Activated naive CD8-positive, alpha-beta T cell treated with anti-CD3 and anti-CD28 coated beads for 36 hours (primary cell): ENCODE data around the gene FAM240B. TPM values are rescaled to one million over a fixed set of nuclear protein-coding genes. Genes with fewer than 3 reads are reported as not detected.

Experiments
- DNase-seq: peaks from one replicate; pipeline ENCODE4 v3.0.0; 2021
- H3K27ac Mint-ChIP-seq: one replicate; pipeline ENCODE4 v1.8.0; 2022; ENCODE audit warnings: mild to moderate bottlenecking, moderate library complexity, mixed read lengths
- H3K27me3 Mint-ChIP-seq: one replicate; pipeline ENCODE4 v1.8.0; 2022; ENCODE audit warnings: mild to moderate bottlenecking, mixed read lengths
- H3K36me3 Mint-ChIP-seq: one replicate; pipeline ENCODE4 v1.8.0; 2021; ENCODE audit warnings: mild to moderate bottlenecking, mixed read lengths
- H3K4me1 Mint-ChIP-seq: one replicate; pipeline ENCODE4 v1.8.0; 2021; ENCODE audit warnings: mixed read lengths
- H3K4me3 Mint-ChIP-seq: one replicate; pipeline ENCODE4 v1.8.0; 2022; ENCODE audit warnings: mild to moderate bottlenecking, moderate library complexity, mixed read lengths
- H3K9me3 Mint-ChIP-seq: one replicate; pipeline ENCODE4 v1.8.0; 2022; ENCODE audit warnings: mixed read lengths
- total RNA-seq, 2 experiments: library from RNA; stranded (reverse); gene quantifications; one replicate each; pipeline ENCODE4 v1.2.3, GENCODE V29; 2021

FAM240B gene
- not detected for total RNA-seq

- no peak for DNase-seq
- H3K27me3 Mint-ChIP-seq, result peaks cover 7% of the 10 kb centered on the region
- H3K27ac Mint-ChIP-seq, result no peak within 1 kb of the TSS
- no peak within 1 kb of the TSS for H3K4me3 Mint-ChIP-seq
- no peaks in the 10 kb centered on the region for H3K36me3 Mint-ChIP-seq
- no peaks in the 10 kb centered on the region for H3K4me1 Mint-ChIP-seq
- no peaks in the 10 kb centered on the region for H3K9me3 Mint-ChIP-seq
Observed at GRCh38 chr9:38720083-38720745, at the start of gene FAM240B. TSS of gene FAM240B (minus strand) at chr9:38720133. CDS start at chr9:38703999, 16,134 bp downstream.

DNA sequence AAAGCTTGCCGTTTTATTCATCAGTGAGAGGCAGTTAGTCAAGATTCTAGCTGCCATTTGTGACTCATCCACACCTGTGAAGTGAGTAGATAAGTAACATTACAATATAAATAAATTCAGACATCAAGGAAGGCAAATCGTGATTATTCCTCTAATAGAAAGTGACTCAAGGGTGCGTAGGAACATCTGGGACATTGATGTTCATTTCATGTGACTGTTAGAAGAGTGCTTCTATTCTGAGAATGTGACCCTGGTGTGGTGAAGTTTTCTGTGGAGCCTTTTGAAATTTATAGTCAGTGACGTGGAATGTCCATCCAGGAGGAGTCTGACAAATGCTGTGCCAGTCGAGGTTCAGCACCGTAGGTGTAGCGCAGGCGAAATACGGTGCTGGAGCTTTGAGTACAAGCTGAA lies 48.4 kb upstream of the FAM240B start:
- H3K27me3 Mint-ChIP-seq, result peaks cover 19% of the 10 kb centered on the region
- H3K4me3 Mint-ChIP-seq, result no peak overlapping the region
- no peaks in the 10 kb centered on the region for H3K36me3 Mint-ChIP-seq
- DNase-seq, result no peak
- H3K27ac Mint-ChIP-seq, result no peak overlapping the region
- H3K4me1 Mint-ChIP-seq, result no peaks in the 10 kb centered on the region
- H3K9me3 Mint-ChIP-seq, result peaks cover 4% of the 10 kb centered on the region

DNA sequence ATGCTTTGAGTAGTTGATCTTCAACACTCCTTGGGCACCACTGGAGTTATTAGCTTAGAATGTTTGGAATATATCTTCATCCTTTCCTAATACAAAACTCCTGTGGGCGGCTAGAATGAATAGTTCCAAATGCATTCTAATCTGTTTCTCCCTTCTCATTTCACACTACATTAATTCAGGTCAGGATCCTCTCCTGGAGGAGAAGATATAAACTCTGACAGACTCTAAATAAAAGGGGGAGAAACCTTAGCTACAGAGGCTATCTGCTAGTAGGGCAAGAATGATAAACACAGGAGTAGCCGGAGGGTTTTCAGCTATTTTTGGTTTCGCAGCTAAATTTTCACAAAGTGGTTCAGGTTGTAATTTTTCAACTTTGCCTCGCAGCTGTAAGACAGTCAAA lies 45.2 kb upstream of the FAM240B start:
- Mint-ChIP-seq H3K9me3 (peaks cover 4% of the 10 kb centered on the region), H3K27me3 (peaks cover 32% of the 10 kb centered on the region), H3K4me3 (no peak overlapping the region), H3K36me3 (no peaks in the 10 kb centered on the region), H3K27ac (no peak overlapping the region), H3K4me1 (no peaks in the 10 kb centered on the region)
- DNase-seq, result no peak

DNA sequence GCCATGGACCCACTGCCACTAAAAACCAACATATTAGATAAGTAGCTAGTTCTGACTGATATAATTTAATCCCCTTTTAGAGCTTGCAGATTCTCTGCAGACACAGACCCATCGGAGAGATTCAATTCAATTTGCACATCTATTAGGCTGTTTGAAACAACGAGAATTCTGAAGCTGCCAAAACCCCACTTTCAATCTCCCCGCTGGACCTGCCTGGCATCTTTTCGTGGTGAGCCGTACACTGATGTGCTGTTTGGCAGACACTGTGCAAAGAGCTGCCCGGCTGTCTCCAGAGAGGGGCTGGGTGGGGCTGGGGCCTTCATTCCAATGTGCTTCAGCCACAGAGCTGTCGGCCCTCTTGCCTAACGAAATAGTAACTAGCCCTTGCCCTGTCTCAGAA lies 42.1 kb upstream of the FAM240B start:
- H3K4me1 Mint-ChIP-seq, result no peaks in the 10 kb centered on the region
- no peak overlapping the region for H3K4me3 Mint-ChIP-seq
- H3K27me3 Mint-ChIP-seq, result peaks cover 32% of the 10 kb centered on the region
- no peaks in the 10 kb centered on the region for H3K36me3 Mint-ChIP-seq
- no peak for DNase-seq
- no peaks in the 10 kb centered on the region for H3K9me3 Mint-ChIP-seq
- no peak overlapping the region for H3K27ac Mint-ChIP-seq

DNA sequence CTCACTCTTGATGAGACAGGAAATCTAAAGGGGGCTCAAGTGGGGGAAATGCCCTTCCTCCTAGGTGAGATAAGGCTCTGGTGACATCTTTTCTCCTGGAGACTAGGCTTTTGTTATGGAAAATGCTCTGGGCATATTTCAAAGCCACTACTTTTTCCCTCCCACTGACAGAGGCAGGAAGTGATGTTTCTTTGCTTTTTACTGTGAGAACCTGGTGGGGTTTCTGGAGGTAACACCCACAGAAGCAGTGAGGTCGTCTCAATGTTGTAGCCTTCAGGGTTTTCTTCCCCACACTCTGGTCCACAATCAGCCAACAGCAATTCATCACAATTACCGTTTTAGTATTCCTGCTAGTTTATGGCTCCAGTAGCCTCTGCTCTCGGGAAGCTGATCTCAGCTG lies 41.4 kb upstream of the FAM240B start:
- Mint-ChIP-seq H3K27ac (no peak overlapping the region), H3K4me3 (no peak overlapping the region), H3K27me3 (peaks cover 32% of the 10 kb centered on the region), H3K36me3 (no peaks in the 10 kb centered on the region), H3K9me3 (no peaks in the 10 kb centered on the region), H3K4me1 (no peaks in the 10 kb centered on the region)
- DNase-seq, result no peak

DNA sequence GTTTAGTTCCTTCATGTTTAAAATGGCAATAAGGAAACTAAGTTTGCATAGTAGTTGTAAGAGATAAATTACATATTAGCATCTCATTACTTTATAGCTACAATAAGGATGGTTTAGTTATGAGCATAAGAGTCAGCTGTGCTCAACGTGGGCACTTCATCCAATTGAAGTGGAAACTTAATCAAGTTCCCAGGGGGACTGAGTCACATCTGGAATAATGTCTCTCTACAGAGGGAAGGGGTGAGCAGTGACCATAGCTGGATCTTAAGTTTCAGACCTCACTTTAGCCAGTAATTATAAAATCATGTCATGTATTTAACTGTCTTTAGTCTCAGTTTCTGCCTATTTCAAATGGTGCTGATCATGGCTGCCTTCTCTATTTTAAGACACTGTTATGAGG lies 36.8 kb upstream of the FAM240B start:
- no peak for DNase-seq
- H3K4me3 Mint-ChIP-seq, result no peak overlapping the region
- no peak overlapping the region for H3K27ac Mint-ChIP-seq
- no peaks in the 10 kb centered on the region for H3K4me1 Mint-ChIP-seq
- no peaks in the 10 kb centered on the region for H3K36me3 Mint-ChIP-seq
- H3K9me3 Mint-ChIP-seq, result no peaks in the 10 kb centered on the region
- peaks cover 7% of the 10 kb centered on the region for H3K27me3 Mint-ChIP-seq

DNA sequence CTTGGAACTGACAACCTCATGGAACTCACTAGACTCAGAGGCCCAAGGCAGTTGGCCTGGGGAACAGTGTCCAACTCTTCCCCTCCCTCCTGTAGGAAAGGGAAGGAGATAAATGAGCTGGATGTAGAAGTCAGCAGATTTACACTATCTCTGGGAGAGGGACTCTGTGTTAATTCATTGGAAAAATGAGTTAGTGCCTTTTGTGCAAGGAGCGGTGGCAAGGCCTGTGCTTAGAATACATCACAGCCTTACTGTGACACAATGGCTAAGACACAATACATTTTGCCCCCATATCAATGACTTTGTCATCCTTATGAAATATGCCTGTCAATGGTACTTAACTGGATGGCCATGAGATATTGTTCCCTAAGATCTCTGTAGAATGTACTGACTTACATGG lies 28.0 kb upstream of the FAM240B start:
- Mint-ChIP-seq H3K36me3 (no peaks in the 10 kb centered on the region), H3K27me3 (peaks cover 4% of the 10 kb centered on the region), H3K9me3 (no peaks in the 10 kb centered on the region), H3K4me3 (no peak overlapping the region), H3K4me1 (no peaks in the 10 kb centered on the region), H3K27ac (no peak overlapping the region)
- DNase-seq, result no peak

DNA sequence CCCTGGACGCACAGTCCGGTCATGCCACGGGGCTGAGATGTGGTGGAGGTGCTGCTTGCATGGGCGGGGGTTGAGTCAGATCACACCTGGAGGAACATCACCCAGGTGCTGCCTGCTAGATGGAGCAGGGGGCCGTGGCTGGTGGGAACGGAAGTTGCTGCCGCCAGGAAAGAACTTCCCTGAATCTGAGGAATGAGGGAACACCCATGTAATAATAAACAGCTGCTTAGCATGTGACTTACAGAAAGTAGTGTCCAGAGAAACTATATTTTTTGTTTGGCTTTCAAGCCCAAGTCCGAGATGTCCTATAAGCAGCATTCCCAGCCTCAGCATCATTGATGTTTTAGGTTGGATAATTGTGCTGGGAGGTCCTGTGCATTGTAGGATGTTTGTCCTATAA lies 27.1 kb upstream of the FAM240B start:
- H3K4me1 Mint-ChIP-seq, result no peaks in the 10 kb centered on the region
- H3K36me3 Mint-ChIP-seq, result no peaks in the 10 kb centered on the region
- DNase-seq, result no peak
- H3K4me3 Mint-ChIP-seq, result no peak overlapping the region
- peaks cover 9% of the 10 kb centered on the region for H3K27me3 Mint-ChIP-seq
- no peak overlapping the region for H3K27ac Mint-ChIP-seq
- no peaks in the 10 kb centered on the region for H3K9me3 Mint-ChIP-seq

DNA sequence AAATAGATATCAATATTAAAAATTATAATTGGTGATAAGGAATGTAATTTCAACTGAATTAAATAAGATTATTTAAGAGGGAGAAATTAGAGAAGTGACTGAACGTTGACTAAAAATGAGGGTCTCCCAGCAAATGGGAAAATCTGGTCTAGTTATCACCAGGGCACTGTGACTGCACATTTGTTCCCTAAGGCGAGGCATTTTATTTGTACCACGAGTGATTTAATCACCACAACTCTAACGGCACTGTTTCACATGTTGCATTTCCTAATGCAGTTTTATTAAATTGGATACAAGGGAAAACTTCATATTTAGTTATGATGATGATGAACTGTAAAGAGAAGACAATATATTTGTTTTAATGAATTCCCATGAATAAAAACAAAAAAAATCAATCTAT lies 26.4 kb upstream of the FAM240B start:
- Mint-ChIP-seq H3K27me3 (peaks cover 9% of the 10 kb centered on the region), H3K9me3 (no peaks in the 10 kb centered on the region), H3K36me3 (no peaks in the 10 kb centered on the region), H3K4me1 (no peaks in the 10 kb centered on the region), H3K4me3 (no peak overlapping the region), H3K27ac (no peak overlapping the region)
- DNase-seq, result no peak

GRCh38 chr9:38744484-38744883 lies 24.6 kb upstream of the FAM240B start:
- H3K9me3 Mint-ChIP-seq, result no peaks in the 10 kb centered on the region

GRCh38 chr9:38737246-38737645 lies 17.3 kb upstream of the FAM240B start:
- H3K4me3 Mint-ChIP-seq, result no peak overlapping the region
- no peaks in the 10 kb centered on the region for H3K9me3 Mint-ChIP-seq
- H3K27me3 Mint-ChIP-seq, result peaks cover 12% of the 10 kb centered on the region
- H3K36me3 Mint-ChIP-seq, result no peaks in the 10 kb centered on the region
- DNase-seq, result no peak
- no peaks in the 10 kb centered on the region for H3K4me1 Mint-ChIP-seq
- H3K27ac Mint-ChIP-seq, result no peak overlapping the region

More at GRCh38 chr9:38744484-38744883, 24.6 kb upstream of the FAM240B start:
- H3K27me3 Mint-ChIP-seq, result peaks cover 9% of the 10 kb centered on the region
- no peaks in the 10 kb centered on the region for H3K4me1 Mint-ChIP-seq
- H3K36me3 Mint-ChIP-seq, result no peaks in the 10 kb centered on the region
- H3K4me3 Mint-ChIP-seq, result no peak overlapping the region
- H3K27ac Mint-ChIP-seq, result no peak overlapping the region
- no peak for DNase-seq

- Mint-ChIP-seq H3K4me1 (no peaks in the 10 kb centered on the region), H3K27ac (no peak overlapping the region), H3K4me3 (no peak overlapping the region), H3K27me3 (peaks cover 12% of the 10 kb centered on the region), H3K9me3 (no peaks in the 10 kb centered on the region), H3K36me3 (no peaks in the 10 kb centered on the region)
- DNase-seq, result no peak
Observed at GRCh38 chr9:38734831-38735230, 14.9 kb upstream of the FAM240B start.

DNA sequence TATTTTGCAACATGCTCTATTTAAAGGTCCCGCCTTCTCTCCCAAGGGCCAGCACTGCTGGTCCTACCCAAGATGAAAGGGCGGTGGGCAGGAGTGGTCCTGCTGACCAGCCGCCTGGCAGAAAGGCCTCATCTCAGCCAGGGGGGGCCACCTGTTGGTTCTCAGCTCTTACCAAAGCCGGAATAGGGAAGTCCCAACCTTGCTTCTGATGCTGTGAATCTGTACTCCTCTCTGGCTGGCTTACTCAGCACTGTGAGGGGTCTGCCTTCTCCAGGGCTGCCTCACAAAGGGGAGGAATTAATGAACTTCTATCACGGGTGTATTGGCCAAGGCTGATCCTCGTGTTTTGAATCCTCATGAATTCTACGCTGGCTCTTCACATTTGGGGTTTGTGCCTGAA lies 13.6 kb upstream of the FAM240B start:
- H3K4me1 Mint-ChIP-seq, result no peaks in the 10 kb centered on the region
- H3K27me3 Mint-ChIP-seq, result peaks cover 16% of the 10 kb centered on the region
- H3K27ac Mint-ChIP-seq, result no peak overlapping the region
- H3K4me3 Mint-ChIP-seq, result no peak overlapping the region
- no peaks in the 10 kb centered on the region for H3K36me3 Mint-ChIP-seq
- DNase-seq, result no peak
- H3K9me3 Mint-ChIP-seq, result no peaks in the 10 kb centered on the region

DNA sequence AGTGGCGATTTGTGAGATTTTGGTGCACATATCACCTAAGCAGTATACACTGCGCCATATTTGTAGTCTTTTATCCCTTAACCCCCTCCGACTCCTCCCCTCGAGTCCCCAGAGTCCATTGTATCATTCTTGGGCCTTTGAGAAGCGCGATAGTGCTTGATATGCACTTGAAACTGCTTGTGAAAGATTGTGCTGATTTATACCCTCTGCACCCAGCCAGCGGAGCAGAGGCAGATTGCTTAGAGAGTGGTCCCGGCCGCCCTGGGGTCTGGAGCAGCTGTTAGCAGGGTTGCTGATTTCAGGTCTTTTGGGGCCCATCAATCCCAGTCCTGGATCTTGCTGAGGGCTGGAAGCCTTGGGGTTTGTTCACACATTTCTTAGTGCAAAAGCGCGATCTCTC lies 13.0 kb upstream of the FAM240B start:
- no peaks in the 10 kb centered on the region for H3K9me3 Mint-ChIP-seq
- no peak overlapping the region for H3K4me3 Mint-ChIP-seq
- H3K36me3 Mint-ChIP-seq, result no peaks in the 10 kb centered on the region
- no peaks in the 10 kb centered on the region for H3K4me1 Mint-ChIP-seq
- H3K27me3 Mint-ChIP-seq, result peaks cover 15% of the 10 kb centered on the region
- DNase-seq, result no peak
- H3K27ac Mint-ChIP-seq, result no peak overlapping the region

DNA sequence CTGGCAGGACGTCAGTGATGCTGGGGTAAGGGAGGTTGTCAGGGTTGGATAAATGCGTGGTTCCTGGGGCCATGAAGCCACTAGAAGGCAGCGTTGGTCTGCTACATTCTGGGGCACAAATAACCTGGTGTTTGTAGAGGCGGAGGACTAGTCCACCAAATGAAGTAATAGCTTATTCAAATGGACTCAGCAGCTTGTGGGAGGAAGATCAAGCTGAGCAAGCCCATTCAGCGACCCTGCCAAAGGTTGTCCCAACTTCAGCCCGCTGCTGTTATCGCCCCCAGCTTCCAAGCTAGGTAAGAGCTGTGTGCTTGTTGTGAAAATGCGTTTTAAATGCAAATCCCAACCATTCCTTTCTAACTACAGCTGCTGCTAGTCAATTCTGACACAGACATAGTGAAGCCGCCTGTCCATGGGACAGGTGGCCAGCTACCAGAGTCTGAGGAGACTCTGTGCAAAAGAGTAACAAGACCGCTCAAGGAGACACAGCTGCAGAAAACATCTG lies 7.6 kb upstream of the FAM240B start:
- peaks cover 9% of the 10 kb centered on the region for H3K27me3 Mint-ChIP-seq
- H3K4me1 Mint-ChIP-seq, result no peaks in the 10 kb centered on the region
- no peak for DNase-seq
- no peak overlapping the region for H3K4me3 Mint-ChIP-seq
- H3K36me3 Mint-ChIP-seq, result no peaks in the 10 kb centered on the region
- H3K27ac Mint-ChIP-seq, result no peak overlapping the region
- H3K9me3 Mint-ChIP-seq, result no peaks in the 10 kb centered on the region

DNA sequence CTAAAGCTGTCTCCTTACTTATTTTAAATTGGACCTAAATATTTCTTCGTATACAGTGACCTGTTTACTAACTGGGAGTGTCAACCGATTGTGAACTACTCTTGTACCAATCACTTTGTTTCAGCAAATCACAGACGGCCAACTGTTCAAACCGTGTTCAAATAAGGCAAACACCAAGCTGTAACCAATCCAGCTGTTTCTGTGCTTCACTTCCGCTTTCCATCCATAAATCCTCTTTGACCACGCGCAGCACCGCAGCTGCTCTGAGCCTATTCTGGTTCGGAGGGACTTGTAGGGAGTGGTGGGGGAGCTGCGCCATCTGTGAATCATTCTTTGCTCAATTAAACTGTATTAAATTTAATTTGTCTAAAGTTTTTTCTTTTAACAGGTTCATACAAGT lies 4.8 kb upstream of the FAM240B start:
- Mint-ChIP-seq H3K4me3 (no peak overlapping the region), H3K4me1 (no peaks in the 10 kb centered on the region), H3K9me3 (no peaks in the 10 kb centered on the region), H3K36me3 (no peaks in the 10 kb centered on the region), H3K27me3 (peaks cover 10% of the 10 kb centered on the region), H3K27ac (no peak overlapping the region)
- DNase-seq, result no peak
